Left forelimb (tissue), 1 donor: ENCODE data around the gene UBR3.
"Not testable (repeated sequence)": the region's sequence is repeated elsewhere in the genome, so short reads cannot be mapped to it uniquely, and the experiment has no call there.

Source experiments
- DNase-seq: peaks from one replicate; pipeline ENCODE4 v3.0.0-alpha.2; 2018; ENCODE audit warnings: low spot score

UBR3 gene

GRCh38 chr2:169955940-169956339 is 128.7 kb downstream of the UBR3 start:
- no peak for DNase-seq

- not testable (repeated sequence) for DNase-seq
Observed at GRCh38 chr2:169957219-169957618, 130.0 kb downstream of the UBR3 start.

DNA sequence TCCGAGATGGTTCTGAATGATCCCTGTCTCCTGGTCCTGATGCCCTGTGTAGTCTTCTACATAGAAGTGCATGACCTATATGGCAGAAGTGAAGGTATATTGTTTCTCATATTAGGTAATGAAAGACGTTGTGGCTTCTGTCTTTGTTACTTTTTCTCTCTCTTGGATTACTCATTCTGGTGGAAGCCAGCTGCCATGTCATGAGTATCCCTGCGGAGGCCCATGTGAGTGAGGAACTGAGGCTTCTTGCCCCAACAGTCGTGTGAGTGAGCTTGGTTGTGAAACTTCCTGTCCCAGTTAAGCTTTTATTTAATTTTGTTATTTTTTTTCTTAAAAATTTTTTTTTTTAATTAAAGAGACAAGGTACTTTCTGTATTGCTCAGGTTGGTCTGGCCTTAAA is 134.7 kb downstream of the UBR3 start:
- DNase-seq, result no peak

DNA sequence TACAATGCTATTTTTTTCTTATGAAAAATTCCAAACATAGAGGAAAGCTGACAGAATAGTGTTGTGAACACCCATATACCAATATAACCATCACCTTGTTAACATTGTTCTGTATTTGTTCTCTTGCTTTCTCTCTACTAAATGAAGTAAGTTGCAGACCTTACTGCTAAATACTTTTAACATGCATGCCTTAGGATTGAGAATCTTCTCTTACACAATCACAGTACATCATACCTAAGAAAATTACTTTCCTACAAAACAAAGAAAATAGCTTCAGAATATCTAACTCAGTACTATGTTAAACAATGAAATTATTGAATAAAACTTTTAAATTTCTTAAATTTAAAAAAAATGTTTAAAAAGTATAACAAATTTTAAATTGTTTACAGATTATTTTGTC is 136.5 kb downstream of the UBR3 start:
- DNase-seq, result no peak

GRCh38 chr2:169964740-169965139 is 137.5 kb downstream of the UBR3 start:
- no peak for DNase-seq

- DNase-seq, result no peak
Observed at GRCh38 chr2:169965495-169965894, 138.2 kb downstream of the UBR3 start.

GRCh38 chr2:169966454-169966853 is 139.2 kb downstream of the UBR3 start:
- no peak for DNase-seq

GRCh38 chr2:169968743-169969142 is 141.5 kb downstream of the UBR3 start:
- DNase-seq, result no peak

- no peak for DNase-seq
Observed at GRCh38 chr2:169975221-169975620, 148.0 kb downstream of the UBR3 start.

- no peak for DNase-seq
Observed at GRCh38 chr2:169976335-169976851, 149.1 kb downstream of the UBR3 start.

GRCh38 chr2:169977530-169977929 is 150.3 kb downstream of the UBR3 start:
- DNase-seq, result no peak

- DNase-seq, result no peak
Observed at GRCh38 chr2:169978402-169979017, 151.3 kb downstream of the UBR3 start.

DNA sequence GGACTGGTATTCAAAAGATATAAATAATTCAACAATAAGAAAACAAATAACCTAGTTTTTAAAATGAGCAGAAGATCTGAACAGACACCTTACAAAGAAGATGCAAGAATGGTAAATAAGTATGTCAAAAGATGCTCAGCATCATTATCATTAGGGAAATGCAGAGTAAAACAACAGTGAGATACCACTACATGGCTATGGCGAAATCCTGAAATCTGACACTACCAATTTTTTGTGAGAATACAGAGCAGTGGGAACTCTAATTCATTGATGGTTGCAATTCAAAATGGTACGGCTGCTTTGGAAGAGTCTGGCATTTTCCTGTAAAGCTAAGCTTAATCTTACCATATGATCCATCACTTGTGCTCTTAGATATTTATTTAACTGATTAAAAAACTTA is 151.8 kb downstream of the UBR3 start:
- DNase-seq, result no peak

DNA sequence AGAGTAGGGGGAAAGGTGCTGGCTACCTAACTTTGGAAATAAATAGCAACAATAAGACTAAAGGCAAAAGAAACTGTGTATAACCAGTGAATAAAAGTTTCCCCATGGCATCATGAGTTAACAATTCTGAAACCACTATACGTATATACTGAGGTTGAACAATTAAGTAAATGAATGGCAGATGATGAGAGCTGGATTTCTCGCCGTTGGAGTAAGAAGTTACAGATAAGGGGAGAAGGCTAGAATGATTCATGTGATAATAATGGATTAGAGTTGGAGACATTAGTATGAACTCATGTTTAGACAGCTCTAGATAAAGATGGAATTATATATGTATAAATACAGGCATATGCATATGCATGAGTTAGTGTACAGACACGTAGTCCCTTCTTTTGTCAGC is 152.7 kb downstream of the UBR3 start:
- no peak for DNase-seq

DNA sequence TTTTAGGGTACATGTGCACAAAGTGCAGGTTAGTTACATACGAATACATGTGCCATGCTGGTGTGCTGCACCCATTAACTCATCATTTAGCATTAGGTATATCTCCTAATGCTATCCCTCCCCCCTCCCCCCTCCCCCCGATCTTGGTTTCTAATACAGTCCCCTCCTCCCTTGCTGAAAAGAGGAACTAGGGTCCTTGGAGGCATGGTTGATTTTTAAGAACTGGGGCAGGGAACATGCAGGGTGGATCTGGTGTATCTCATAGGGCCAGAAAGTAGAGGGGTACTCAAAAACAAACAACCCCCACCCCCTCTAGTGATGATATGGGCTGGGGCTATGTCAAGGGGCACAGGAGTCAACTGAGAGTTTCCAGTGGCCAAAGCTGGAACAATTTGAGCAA is 153.4 kb downstream of the UBR3 start:
- no peak for DNase-seq

DNA sequence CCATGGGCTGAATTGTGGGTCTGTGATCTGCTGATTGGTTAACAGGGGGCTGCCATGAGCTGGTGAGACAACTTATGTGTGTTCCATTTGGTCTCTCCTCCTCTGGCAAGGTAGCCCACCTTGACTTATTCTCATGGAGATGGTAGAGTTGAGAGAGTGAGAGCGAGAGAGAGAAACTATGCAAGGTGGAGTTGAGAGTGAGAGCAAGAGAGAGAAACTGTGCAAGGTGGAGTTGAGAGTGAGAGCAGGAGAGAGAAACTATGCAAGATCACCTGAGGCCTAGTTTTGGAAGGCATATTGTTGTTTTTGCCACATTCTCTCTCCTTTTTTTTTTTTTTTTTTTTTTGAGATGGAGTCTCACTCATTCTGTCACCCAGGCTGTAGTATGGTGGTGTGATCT is 155.7 kb downstream of the UBR3 start:
- no peak for DNase-seq

DNA sequence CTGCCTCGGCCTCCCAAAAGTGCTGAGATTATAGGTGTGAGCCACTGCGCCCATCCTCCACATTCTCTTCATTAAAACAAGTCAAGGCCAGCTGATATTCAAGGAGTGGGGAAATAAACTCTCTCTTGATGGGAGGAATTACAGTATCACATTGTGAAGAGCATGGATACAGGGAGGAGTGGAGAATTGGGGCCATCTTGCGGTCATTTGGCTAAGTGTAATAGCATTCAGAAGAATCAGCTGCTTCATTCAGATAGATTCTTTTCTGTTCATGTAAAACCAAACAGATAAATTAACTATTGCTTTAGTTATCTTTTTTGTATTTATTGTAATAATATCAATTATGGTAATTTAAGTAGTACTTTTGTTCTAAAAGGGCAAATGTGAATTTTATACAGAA is 156.3 kb downstream of the UBR3 start:
- DNase-seq, result no peak

DNA sequence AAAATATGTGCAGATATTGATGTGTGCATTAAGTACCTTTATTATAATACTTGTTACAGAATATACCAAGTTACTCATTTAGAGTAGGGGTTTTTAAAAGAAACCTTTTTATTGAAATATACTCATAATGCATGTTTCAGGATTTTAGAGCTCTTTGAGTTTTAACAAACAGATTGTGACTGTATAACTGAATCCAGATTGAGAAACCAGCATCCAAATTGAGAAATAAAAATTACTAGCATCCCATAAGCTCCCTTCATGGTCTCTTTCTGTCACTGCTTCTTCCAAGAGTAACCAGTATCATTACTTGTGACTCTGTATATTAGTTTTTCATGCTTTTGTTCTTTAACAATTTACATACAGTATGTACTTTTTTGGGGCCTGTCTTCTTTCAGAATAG is 156.9 kb downstream of the UBR3 start:
- no peak for DNase-seq

DNA sequence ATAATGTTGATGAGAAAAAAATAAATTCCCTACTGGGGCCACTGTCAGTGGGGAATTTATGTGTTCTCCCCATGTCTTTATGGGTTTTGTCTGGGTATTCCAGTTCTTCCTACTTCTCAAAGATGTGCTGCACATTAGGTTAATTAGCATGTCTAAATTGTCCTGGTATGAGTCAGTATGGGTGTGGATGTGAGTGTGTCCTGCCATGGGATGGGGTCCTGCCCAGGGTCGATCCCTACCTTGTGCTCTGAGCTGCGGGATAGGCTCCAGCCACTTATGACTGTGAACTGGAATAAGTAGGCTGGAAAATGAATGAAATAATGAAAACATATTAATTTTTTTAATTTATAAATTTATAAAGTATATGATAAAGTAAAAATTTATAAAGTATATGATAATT is 167.5 kb downstream of the UBR3 start:
- no peak for DNase-seq

DNA sequence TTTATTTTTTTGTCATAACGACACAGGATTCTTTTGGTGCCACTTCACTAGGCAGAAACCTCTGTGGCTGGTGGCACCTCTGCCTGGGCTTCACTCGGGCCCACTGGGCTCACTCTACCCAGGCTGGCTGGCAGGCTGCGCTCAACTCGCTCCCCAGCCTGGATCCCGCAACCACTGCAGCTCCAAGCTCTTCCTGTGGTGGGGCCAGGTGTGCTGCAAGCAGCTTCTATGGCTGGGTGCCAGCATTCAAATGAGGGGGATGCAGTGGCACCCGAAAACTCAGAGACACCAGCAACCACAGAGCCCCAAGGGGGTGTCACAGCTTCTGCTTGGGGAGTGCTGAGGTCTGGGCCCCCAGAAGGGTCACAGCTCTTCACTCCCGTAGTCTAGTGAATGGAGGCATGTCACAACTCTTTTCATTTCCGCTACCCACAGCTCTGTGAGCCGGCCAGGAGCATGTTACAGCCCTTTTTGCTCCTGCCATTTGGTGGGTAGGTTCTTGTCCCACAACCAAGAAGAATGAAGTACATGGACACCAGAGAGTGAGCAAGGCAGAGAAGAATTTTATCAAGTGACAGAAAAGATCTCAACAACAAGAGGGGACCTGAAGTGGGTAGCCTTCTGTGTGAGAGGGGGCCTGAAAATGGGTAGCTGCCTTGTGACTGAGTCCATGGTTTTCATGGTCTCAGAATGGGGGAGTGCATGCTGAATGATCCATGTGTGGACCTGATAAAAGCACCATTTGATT is 170.1 kb downstream of the UBR3 start:
- DNase-seq, result no peak

DNA sequence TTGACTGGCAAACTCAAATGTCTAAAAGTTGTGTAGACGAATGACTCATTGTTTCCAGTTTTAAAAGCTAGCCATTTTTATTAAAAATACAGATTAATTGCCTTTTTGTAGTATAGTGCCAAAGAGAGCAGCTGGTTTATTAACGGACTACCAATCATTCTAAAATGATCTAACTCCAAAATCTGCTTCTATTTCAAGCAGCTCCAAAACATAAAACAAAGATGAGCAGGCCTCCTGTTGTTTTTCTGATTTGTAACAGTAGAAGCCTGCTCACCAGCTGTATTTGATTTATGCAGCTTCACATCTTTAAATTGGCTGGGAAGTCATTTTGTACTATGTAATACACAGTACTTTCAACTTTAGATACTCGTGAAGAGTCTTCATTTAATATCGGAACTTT is 171.8 kb downstream of the UBR3 start:
- no peak for DNase-seq

- DNase-seq, result no peak
Observed at GRCh38 chr2:170002096-170002495, 174.8 kb downstream of the UBR3 start.

DNA sequence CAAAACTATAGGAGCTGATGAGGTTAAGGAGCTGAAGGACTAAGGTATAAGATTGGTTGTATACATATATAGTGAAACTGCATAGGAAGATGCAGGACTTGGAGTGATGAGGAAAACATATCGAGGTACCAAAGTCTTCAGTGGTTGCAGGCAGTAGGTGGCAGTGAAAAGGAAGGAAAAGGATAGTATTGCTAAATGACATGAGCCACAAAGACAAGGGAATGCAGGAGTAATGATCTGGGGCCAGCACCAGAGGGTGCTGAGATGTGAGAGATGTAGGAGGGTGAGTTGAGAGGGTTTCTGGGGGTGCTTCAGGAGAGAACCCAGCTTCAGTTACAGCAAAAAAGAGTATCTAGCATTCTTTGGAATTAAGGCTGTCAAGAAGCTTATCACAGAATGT is 178.4 kb downstream of the UBR3 start:
- no peak for DNase-seq
